Astrocyte of the cerebellum (primary cell): ENCODE measurements around the gene DNAH11.

Experiments
- DNase-seq: peaks from one replicate; pipeline ENCODE4 v3.0.0-alpha.2; 2011; ENCODE audit warnings: low read depth
- H3K4me3 ChIP-seq: 2 replicates; pipeline ENCODE4 v1.5.1; 2011; ENCODE audit warnings: mild to moderate bottlenecking, low read depth, low read length, moderate library complexity
- in situ Hi-C: cut with HindIII; loops from 2 replicates; pipeline ENCODE4 v1.10.0; 2017; ENCODE audit warnings: low sequenced_read_pairs
- TF ChIP-seq, protein P1 (sequence below): IDR thresholded peaks from 2 replicates; pipeline ENCODE4 v1.5.1; 2012; ENCODE audit warnings: low read length, low read depth, moderate library complexity, mild to moderate bottlenecking; ENCODE audit errors: missing control alignments

The DNAH11 gene

DNA sequence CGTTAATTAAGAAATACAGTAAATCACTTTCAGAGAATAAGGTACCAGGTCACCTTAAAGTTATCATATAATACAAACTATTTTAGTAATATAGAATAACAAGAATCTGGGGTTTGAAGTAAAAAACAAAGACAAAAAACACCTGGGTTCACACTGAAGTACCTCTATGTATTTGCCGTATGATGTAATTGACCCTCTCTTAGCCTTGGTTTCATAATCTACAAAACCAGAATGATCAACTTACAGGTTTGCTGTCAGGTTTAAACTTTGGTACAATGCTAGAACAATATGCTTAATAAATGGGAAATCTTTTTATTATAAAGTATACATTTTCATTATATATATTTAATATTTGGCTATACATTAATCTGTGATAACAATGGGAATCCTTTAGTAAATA lies 344.5 kb downstream of the DNAH11 start:
- in situ Hi-C loops: no loop called here
- TF ChIP-seq, protein P1, sequence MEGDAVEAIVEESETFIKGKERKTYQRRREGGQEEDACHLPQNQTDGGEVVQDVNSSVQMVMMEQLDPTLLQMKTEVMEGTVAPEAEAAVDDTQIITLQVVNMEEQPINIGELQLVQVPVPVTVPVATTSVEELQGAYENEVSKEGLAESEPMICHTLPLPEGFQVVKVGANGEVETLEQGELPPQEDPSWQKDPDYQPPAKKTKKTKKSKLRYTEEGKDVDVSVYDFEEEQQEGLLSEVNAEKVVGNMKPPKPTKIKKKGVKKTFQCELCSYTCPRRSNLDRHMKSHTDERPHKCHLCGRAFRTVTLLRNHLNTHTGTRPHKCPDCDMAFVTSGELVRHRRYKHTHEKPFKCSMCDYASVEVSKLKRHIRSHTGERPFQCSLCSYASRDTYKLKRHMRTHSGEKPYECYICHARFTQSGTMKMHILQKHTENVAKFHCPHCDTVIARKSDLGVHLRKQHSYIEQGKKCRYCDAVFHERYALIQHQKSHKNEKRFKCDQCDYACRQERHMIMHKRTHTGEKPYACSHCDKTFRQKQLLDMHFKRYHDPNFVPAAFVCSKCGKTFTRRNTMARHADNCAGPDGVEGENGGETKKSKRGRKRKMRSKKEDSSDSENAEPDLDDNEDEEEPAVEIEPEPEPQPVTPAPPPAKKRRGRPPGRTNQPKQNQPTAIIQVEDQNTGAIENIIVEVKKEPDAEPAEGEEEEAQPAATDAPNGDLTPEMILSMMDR: no peak
- no peak for DNase-seq
- no peak overlapping the region for H3K4me3 ChIP-seq

DNA sequence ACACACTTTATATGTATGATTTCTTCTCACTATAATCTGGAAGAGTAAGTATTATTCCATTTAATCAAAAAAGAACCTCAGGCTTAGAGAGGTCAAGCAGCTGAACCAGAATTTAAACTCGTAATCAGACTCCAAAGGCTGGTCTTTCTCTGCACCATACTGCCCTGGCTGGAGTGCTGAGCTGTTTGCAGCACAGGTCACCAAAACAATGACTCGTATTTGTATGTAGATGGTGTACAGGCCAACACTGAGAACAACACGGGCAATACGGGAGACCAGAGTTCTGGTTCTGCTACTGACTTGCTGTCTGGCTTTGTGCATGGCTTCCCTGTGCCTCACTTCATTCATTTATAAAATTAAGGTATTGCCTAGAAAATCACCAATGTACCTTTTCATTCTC lies 344.9 kb downstream of the DNAH11 start:
- TF ChIP-seq, protein P1: no peak
- no peak overlapping the region for H3K4me3 ChIP-seq
- no peak for DNase-seq
- in situ Hi-C loops: no loop called here

- in situ Hi-C loops: no loop called here
- DNase-seq: no peak
Observed at GRCh38 chr7:21891291-21891690, 348.5 kb downstream of the DNAH11 start.

DNA sequence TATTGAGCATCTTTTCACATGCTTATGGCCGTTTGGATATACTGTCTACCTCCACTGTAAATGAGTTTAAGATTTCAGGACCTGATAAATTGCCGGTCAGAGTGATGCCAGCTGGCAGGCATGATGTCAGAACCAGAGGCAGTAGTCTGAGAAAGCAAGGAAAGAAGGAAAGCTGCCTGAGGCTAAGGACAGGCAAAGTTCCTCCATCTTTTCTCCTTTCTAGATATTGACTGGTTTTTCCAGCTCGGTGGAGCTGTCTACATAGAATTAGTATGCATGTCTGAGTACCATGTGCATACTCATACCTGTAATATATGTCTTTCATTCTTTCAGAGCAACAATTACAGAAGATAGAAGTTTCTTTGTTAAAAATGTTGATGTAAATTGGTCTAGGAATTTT lies 350.6 kb downstream of the DNAH11 start:
- no peak for DNase-seq
- in situ Hi-C loops: no loop called here
- H3K4me3 ChIP-seq: no peak overlapping the region
- TF ChIP-seq, protein P1: no peak

More at GRCh38 chr7:21891291-21891690, 348.5 kb downstream of the DNAH11 start:
- TF ChIP-seq, protein P1: no peak
- H3K4me3 ChIP-seq: no peak overlapping the region

GRCh38 chr7:21898265-21898930 lies 355.6 kb downstream of the DNAH11 start:
- DNase-seq: no peak
- TF ChIP-seq, protein P1: no peak
- H3K4me3 ChIP-seq: no peak overlapping the region
- in situ Hi-C loops: no loop called here

- no peak overlapping the region for H3K4me3 ChIP-seq
- TF ChIP-seq, protein P1: no peak
- DNase-seq: no peak
- in situ Hi-C loops: no loop called here
Observed at GRCh38 chr7:21902240-21902639, 359.4 kb downstream of the DNAH11 start.
